GM10266 (cell line): ENCODE measurements around the gene TSPO2.

Experiments used
- DNase-seq: peaks from one replicate; pipeline ENCODE4 v3.0.0; 2012; ENCODE audit errors: extremely low spot score
- CTCF ChIP-seq: IDR thresholded peaks from 2 replicates; pipeline ENCODE4 v1.5.1; 2012; ENCODE audit warnings: mild to moderate bottlenecking, low read depth; ENCODE audit not compliant: control insufficient read depth, insufficient read depth; ENCODE audit errors: missing control alignments

The TSPO2 gene

DNA sequence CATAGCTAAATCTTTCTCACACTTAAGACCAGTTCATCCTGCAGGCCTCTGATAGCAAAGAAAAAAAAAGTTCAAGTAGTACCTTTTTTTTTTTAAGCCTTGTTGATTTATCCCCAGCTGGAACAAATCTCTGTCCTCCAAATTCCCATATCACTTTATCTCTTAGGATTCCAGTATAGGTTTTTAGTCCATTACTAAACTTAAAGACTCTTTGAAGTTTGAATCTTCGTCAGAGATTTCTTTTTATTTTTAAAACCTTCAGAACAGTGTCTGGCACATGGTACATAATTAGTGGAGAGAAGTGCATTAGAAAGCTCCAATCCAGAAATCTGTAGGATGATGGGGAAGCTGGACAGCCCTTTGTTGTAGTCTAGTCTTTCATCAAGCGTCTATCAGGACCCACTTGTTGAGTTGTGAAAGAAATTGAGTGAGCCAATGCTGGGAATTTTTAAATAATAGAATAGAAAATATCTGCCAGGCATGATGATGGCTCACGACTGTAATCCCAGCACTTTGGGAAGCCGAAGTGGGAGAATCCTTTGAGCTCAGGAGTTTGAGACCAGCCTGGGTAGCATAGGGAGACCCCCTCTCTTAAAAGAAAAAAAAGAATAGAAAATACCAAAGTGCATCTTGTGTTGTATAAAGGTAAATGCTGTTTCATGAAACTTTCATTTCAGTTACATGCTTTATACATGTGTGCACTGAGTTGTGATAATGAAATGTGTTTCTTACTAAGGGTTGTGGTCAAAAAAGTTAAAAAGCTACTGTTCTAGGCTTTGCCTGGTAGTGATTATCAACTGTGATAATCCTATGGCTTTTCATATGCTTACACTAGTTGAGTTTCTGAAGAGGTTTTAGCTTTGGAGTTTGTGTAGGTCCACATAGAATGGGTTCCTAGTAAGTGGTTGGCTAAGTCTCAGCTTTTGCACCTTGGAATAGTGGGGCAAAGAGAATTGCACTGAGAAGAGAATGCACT, 33.7 kb downstream of the TSPO2 start:
- no peak for DNase-seq
- no peak for TF ChIP-seq CTCF

DNA sequence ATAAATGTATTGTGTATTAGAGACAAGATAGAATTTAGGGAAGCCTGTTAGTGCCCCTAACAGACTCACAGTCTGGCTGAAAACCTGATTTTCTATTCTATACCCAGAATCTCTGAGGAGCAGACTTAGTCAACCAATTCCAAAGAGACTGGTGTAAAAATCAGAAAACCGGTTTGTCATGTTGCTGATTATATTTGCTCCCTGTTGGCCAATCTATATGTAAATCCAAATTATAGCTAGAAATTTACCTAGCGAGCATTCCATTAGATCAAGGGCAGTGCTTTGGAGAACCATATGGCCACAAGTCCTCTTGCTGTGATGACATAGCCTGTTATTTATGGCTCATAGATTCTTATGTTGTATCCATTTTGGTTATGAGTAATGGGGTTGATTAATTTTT, 35.3 kb downstream of the TSPO2 start:
- no peak for TF ChIP-seq CTCF

DNA sequence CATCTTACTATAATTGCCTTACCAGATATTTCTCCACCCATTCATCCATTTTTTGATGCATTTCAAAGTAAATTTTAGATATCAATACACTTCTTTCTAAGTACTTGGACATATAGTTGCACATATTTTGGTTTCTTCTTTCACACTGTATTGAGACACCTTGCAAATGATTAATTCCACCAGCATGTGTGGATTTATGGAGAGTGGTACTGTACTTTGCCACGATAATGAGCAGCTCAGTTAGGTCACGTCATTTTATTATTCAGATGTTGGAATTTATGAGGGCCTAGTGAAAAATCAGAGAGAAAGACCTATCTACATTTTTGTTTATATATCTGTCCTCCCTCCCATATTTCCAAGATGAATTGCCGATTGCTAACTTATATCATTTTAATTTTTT, 35.8 kb downstream of the TSPO2 start:
- DNase-seq = no peak
- TF ChIP-seq CTCF = no peak

More for the DNA sequence above, 35.3 kb downstream of the TSPO2 start:
- DNase-seq = no peak

GRCh38 chr6:41079080-41079479, 36.8 kb downstream of the TSPO2 start:
- no peak for TF ChIP-seq CTCF
- no peak for DNase-seq

GRCh38 chr6:41080621-41081020, 38.4 kb downstream of the TSPO2 start:
- TF ChIP-seq CTCF = no peak
- DNase-seq = no peak

- no peak for TF ChIP-seq CTCF
- DNase-seq = no peak
Measured at GRCh38 chr6:41083072-41083471, 40.8 kb downstream of the TSPO2 start.

- DNase-seq = no peak
- no peak for TF ChIP-seq CTCF
Measured at GRCh38 chr6:41085182-41085581, 42.9 kb downstream of the TSPO2 start.
